Cardiac septum (tissue), 1 donor: ENCODE results near the gene GPHN. TPM values are rescaled to one million over a fixed set of nuclear protein-coding genes. Genes with fewer than 3 reads are reported as not detected.

Source experiments
- DNase-seq: peaks from one replicate; pipeline ENCODE4 v3.0.0-alpha.2; 2020; ENCODE audit warnings: low spot score
- intact Hi-C: fragments of 100-400 bp; cut with DNase I; formaldehyde crosslinking; loops from one replicate; pipeline ENCODE4 v1.14.0; 2022
- total RNA-seq: library from RNA; stranded (reverse); fragmentation: NEBNext Ultra II Directional; extraction: Animal tissue kit (Norgen Biotek cat#: 25700); gene quantifications from one replicate; pipeline ENCODE4 v1.2.1, GENCODE V29; 2021
- donor health status: DM: no; HTN: no; CAD: no.

Gene GPHN
- total RNA-seq, 1 donor from 2014 or later, result 27.7 TPM

- intact Hi-C loops, result no loop called here
- no peak for DNase-seq
These were observed 660.1 kb downstream of the GPHN start for GRCh38 chr14:67168110-67168441.

GRCh38 chr14:67170660-67171059 is 662.7 kb downstream of the GPHN start:
- intact Hi-C loops, result no loop called here
- no peak for DNase-seq

- DNase-seq, result no peak
- intact Hi-C loops, result no loop called here
These were observed 664.1 kb downstream of the GPHN start for GRCh38 chr14:67172056-67172455.

GRCh38 chr14:67172520-67172919 is 664.6 kb downstream of the GPHN start:
- DNase-seq, result no peak
- intact Hi-C loops, result no loop called here

- DNase-seq, result no peak
- intact Hi-C loops, result no loop called here
These were observed 665.8 kb downstream of the GPHN start for GRCh38 chr14:67173719-67174118.

GRCh38 chr14:67186172-67186768 is 678.3 kb downstream of the GPHN start:
- DNase-seq, result no peak
- intact Hi-C loops, result no loop called here

- no peak for DNase-seq
- intact Hi-C loops, result no loop called here
These were observed 679.0 kb downstream of the GPHN start for GRCh38 chr14:67186789-67187584.

- no peak for DNase-seq
- intact Hi-C loops, result no loop called here
These were observed 679.9 kb downstream of the GPHN start for GRCh38 chr14:67187826-67188225.

- no peak for DNase-seq
- intact Hi-C loops, result no loop called here
These were observed 680.4 kb downstream of the GPHN start for GRCh38 chr14:67188326-67188725.

- intact Hi-C loops, result no loop called here
These were observed 683.9 kb downstream of the GPHN start for GRCh38 chr14:67191768-67192290.

GRCh38 chr14:67192366-67192765 is 684.4 kb downstream of the GPHN start:
- DNase-seq, result no peak
- intact Hi-C loops, result no loop called here

More at GRCh38 chr14:67191768-67192290, 683.9 kb downstream of the GPHN start:
- DNase-seq, result no peak

- DNase-seq, result no peak
- intact Hi-C loops, result no loop called here
These were observed 687.3 kb downstream of the GPHN start for GRCh38 chr14:67195279-67195678.

GRCh38 chr14:67199016-67199415 is 691.1 kb downstream of the GPHN start:
- DNase-seq, result no peak
- intact Hi-C loops, result no loop called here

GRCh38 chr14:67207810-67208209 is 699.9 kb downstream of the GPHN start:
- intact Hi-C loops, result no loop called here
- no peak for DNase-seq

GRCh38 chr14:67218126-67218525 is 710.2 kb downstream of the GPHN start:
- intact Hi-C loops, result no loop called here
- DNase-seq, result no peak

- DNase-seq, result no peak
- intact Hi-C loops, result no loop called here
These were observed 713.5 kb downstream of the GPHN start for GRCh38 chr14:67221248-67221981.

GRCh38 chr14:67221982-67222328 is 714.0 kb downstream of the GPHN start:
- intact Hi-C loops, result no loop called here

GRCh38 chr14:67225523-67225922 is 717.6 kb downstream of the GPHN start:
- intact Hi-C loops, result no loop called here
- no peak for DNase-seq

More at GRCh38 chr14:67221982-67222328, 714.0 kb downstream of the GPHN start:
- DNase-seq, result no peak

- intact Hi-C loops, result no loop called here
- DNase-seq, result no peak
These were observed 720.5 kb downstream of the GPHN start for GRCh38 chr14:67228325-67228984.
